Panc1 (cell line): ENCODE results near the gene PHF21A. TPM values are rescaled to one million over a fixed set of nuclear protein-coding genes. Genes with fewer than 3 reads are reported as not detected.

ENCODE experiments used
- ATAC-seq: fragments of 200-7000 bp; cut with Tn5 transposase; 2 replicates; pipeline ENCODE4 v1.9.1; 2020; ENCODE audit warnings: mild to moderate bottlenecking, moderate library complexity
- BruUV-seq: library from RNA; stranded (reverse); fragments of 400-500 nt; replicated peaks from 2 replicates; lab custom pipeline; 2021; lab: Mats Ljungman, UMichigan
- CTCF ChIA-PET: fragments of 300-600 bp; sonication (Branson Sonifier 250); formaldehyde crosslinking; loops from one replicate; lab custom pipeline; 2022; ENCODE audit warnings: antibody characterized with exemption; lab: Charles Lee
- POLR2A ChIA-PET: fragments of 300-600 bp; sonication (Branson Sonifier 250); formaldehyde crosslinking; loops from one replicate; lab custom pipeline; 2022; ENCODE audit warnings: antibody characterized with exemption; lab: Charles Lee
- DNase-seq: peaks from one replicate; pipeline ENCODE4 v3.0.0-alpha.2; 2010; ENCODE audit warnings: low read depth, low spot score
- H3K27ac ChIP-seq: 2 replicates; pipeline ENCODE4 v1.5.1; 2011; ENCODE audit warnings: mild to moderate bottlenecking, low read length, inconsistent platforms
- H3K27me3 ChIP-seq: fragments of 200-500 bp; sonication (Bioruptor generic); 2 replicates; pipeline ENCODE4 v1.6.0; 2014; ENCODE audit warnings: low read length, inconsistent platforms; ENCODE audit not compliant: control insufficient read depth, insufficient read depth
- H3K36me3 ChIP-seq: fragments of 200-500 bp; sonication (Bioruptor generic); 2 replicates; pipeline ENCODE4 v1.5.1; 2014; ENCODE audit warnings: inconsistent platforms, mild to moderate bottlenecking, low read length, moderate library complexity; ENCODE audit not compliant: control insufficient read depth, insufficient read depth
- H3K4me1 ChIP-seq: 2 replicates; pipeline ENCODE4 v1.5.1; 2011; ENCODE audit warnings: inconsistent platforms, mild to moderate bottlenecking, low read length, moderate library complexity; ENCODE audit not compliant: control insufficient read depth, insufficient read depth
- H3K4me3 ChIP-seq, 2 experiments: 2 replicates each; pipeline ENCODE4 v1.5.1; 2011 to 2012; ENCODE audit warnings: low read depth in 2 of 2, low read length in 2 of 2, mild to moderate bottlenecking in 2 of 2, inconsistent platforms in 1 of 2, moderate library complexity in 1 of 2
- H3K9me3 ChIP-seq: fragments of 200-500 bp; sonication (Bioruptor generic); 2 replicates; pipeline ENCODE4 v1.5.1; 2014; ENCODE audit warnings: low read depth, mild to moderate bottlenecking, inconsistent platforms, low read length, moderate library complexity; ENCODE audit not compliant: control insufficient read depth, insufficient read depth
- CTCF ChIP-seq: fragments of 450-650 bp; IDR thresholded peaks from 2 replicates; pipeline ENCODE4 v1.5.1; 2017; ENCODE audit warnings: mild to moderate bottlenecking
- POLR2AphosphoS5 ChIP-seq: IDR thresholded peaks from 2 replicates; pipeline ENCODE4 v1.6.1; 2012; ENCODE audit warnings: mild to moderate bottlenecking, low read depth, low read length, moderate library complexity
- REST ChIP-seq, 2 experiments: IDR thresholded peaks; 2 replicates each; pipeline ENCODE4 v1.6.1; 2011 to 2012; ENCODE audit warnings: low read depth in 2 of 2, control low read depth in 1 of 2, low read length in 1 of 2, mild to moderate bottlenecking in 1 of 2, moderate library complexity in 1 of 2; ENCODE audit not compliant: insufficient read depth in 1 of 2
- SIN3A ChIP-seq: IDR thresholded peaks from 2 replicates; pipeline ENCODE4 v1.6.1; 2012; ENCODE audit warnings: low read depth, mild to moderate bottlenecking, low read length, moderate library complexity, borderline replicate concordance; ENCODE audit not compliant: insufficient read depth
- TCF7L2 ChIP-seq: IDR thresholded peaks from 2 replicates; pipeline ENCODE4 v1.6.1; 2011; ENCODE audit warnings: mild to moderate bottlenecking, low read depth, low read length, inconsistent platforms
- in situ Hi-C: cut with HindIII; loops from 2 replicates; pipeline ENCODE4 v1.10.0; 2016; ENCODE audit warnings: low sequenced_read_pairs, low pct_unique_long_range_greater_than_20kb
- intact Hi-C: fragments of 100-400 bp; cut with micrococcal nuclease; formaldehyde crosslinking; loops from one replicate; pipeline ENCODE4 v1.10.0; 2022; ENCODE audit not compliant: unreplicated experiment
- total RNA-seq: library from RNA; stranded (reverse); gene quantifications from one replicate; pipeline ENCODE4 v1.2.1, GENCODE V29; 2021; ENCODE audit not compliant: unreplicated experiment

The PHF21A gene
- total RNA-seq, 1 experiment from 2014 or later, result 45.7 TPM

DNA sequence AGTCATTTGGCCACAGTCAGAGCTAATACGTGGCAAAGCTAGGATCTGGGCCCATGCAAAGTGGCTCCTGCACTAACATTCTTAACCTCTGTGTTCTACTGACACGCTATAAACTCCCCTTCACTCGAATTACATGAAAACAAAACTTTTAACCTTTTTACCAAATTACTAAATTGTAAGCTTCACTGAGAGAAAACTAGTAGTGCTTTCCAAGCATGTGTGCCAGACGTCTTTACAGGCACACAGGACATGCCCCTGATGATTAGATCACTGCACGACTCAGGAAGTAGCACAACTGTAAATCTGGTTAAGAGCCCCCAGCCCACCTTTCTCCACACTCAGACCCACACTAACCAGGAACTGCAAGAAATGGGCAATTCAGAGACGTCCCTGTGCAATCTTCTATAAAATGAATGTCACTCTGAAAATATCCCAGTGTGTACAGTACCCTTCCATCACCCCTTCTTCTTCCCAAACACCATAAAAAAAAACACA, 16.1 kb downstream of the PHF21A start:
- H3K36me3 ChIP-seq, result no peaks in the 10 kb centered on the region
- intact Hi-C loops, result no loop called here
- POLR2A ChIA-PET, result no interaction called here

DNA sequence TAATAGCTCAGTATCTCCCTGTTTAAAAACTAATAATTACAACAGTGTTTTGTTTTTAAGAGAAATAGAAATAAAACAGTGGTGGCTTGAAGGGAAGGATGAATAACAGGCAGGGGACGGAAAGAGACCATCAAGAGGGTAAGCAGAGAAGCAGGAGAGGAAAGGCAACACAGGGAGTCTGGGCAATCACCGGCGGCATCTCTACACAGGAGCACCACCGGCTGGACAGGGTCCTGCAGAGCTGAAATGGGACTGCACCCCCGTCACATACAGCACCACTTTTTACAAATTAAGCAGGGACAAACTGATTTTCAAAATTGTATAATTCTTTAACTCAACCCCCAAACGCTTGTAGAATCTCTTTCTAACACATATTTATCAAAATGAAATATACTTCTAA, 18.4 kb downstream of the PHF21A start:
- CTCF ChIA-PET, result no interaction called here

More for the DNA sequence above, 16.1 kb downstream of the PHF21A start:
- BruUV-seq, result no TSS peak
- DNase-seq (no peak), ATAC-seq (no peak)
- TF ChIP-seq REST (IDR thresholded peaks at IDR 0.05; ENCODE audit: insufficient read depth in 1 of 2, low read depth in 2 of 2, low read length in 1 of 2) (no peak), SIN3A (no peak), CTCF (no peak), TCF7L2 (no peak), POLR2AphosphoS5 (no peak)
- no peaks in the 10 kb centered on the region for H3K27me3 ChIP-seq
- in situ Hi-C loops, result no loop called here
- H3K4me3 ChIP-seq, result no peak overlapping the region
- H3K4me1 ChIP-seq, result peaks cover 27% of the 10 kb centered on the region
- H3K27ac ChIP-seq, result no peak overlapping the region
- CTCF ChIA-PET, result no interaction called here
- no peaks in the 10 kb centered on the region for H3K9me3 ChIP-seq

More for the DNA sequence above, 18.4 kb downstream of the PHF21A start:
- ATAC-seq, result no peak
- Histone ChIP-seq H3K27me3 (no peaks in the 10 kb centered on the region), H3K4me3 (no peak overlapping the region), H3K4me1 (peaks cover 32% of the 10 kb centered on the region), H3K27ac (no peak overlapping the region), H3K36me3 (no peaks in the 10 kb centered on the region), H3K9me3 (no peaks in the 10 kb centered on the region)
- in situ Hi-C loops (no loop called here), intact Hi-C loops (no loop called here)
- POLR2A ChIA-PET, result interaction anchor here (0.5 kb wide), 1 partner anchor 136 kb away, joined by 3 read pairs; no protein-coding TSS in a partner anchor
- no peak for DNase-seq
- TF ChIP-seq POLR2AphosphoS5, result no peak
- no peak for TF ChIP-seq CTCF
- TF ChIP-seq REST (IDR thresholded peaks at IDR 0.05; ENCODE audit: insufficient read depth in 1 of 2, low read depth in 2 of 2, low read length in 1 of 2), result no peak
- TF ChIP-seq SIN3A, result no peak
- BruUV-seq, result no TSS peak
